ENCODE measurements around the gene LHB. TPM values are rescaled to one million over a fixed set of nuclear protein-coding genes. Genes with fewer than 3 reads are reported as not detected.
A peak's percentile ranks its signal among the peaks of the same experiment; 100 is the strongest.
"Not testable (repeated sequence)": the region's sequence is repeated elsewhere in the genome, so short reads cannot be mapped to it uniquely, and the experiment has no call there.

The LHB gene
- polyA plus RNA-seq, 1 donor = not detected

DNA sequence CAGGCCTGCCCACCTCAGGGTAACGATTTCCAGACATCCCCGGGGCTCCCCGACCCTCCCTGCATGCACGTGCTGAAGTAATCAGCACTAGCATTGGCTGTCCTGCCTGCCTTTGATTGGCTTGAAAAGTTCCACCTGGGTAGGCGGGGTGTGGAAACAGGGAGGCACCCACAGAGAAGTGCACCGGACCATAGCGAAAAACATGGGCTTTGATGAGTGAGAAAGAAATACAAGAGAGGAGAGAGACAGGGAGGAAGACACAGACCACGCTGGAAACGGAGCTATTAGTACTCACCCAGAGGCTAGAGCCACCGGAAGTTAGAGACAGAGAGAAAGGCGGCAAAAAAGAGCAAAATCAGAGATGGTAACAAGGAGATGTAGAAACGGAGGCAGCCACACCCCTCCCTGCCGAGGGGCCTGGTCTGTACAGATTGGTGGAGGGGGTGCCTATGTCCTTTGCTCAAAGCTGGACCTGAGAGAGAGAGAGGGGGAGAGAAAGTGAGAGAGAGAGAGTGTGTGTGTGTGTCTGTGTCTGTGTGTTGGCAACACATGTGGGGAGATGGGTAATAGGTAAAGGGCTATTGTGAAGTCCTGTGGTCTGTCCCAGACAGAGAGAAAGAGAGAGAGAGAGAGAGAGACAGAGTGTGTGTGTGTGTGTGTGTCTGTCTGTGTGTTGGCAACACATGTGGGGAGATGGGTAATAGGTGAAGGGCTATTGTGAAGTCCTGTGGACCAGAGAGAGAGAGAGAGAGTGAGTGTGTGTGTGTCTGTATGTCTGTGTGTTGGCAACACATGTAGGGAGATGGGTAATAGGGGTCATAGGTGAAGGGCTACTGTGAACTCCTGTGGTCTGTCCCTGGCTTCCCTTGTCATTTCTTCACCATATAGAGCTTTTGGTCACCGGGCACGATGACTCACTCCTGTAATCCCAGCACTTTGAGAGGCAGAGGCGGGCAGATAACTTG, 4.3 kb upstream of the LHB start:
- no peak overlapping the region for H3K27ac ChIP-seq (ENCODE audit: low read length)
- H3K27me3 ChIP-seq (ENCODE audit: control insufficient read depth, insufficient read depth, low read length) = peaks cover 44% of the 10 kb centered on the region
- no peak overlapping the region for H3K4me3 ChIP-seq (ENCODE audit: low read length)
- H3K4me1 ChIP-seq (ENCODE audit: control insufficient read depth, insufficient read depth, low read length) = peaks cover 15% of the 10 kb centered on the region
- H3K36me3 ChIP-seq (ENCODE audit: control insufficient read depth, insufficient read depth, low read length) = peaks cover 1% of the 10 kb centered on the region
- H3K9me3 ChIP-seq (ENCODE audit: control insufficient read depth, low read depth, low read length) = no peaks in the 10 kb centered on the region
- whole genome bisulfite sequencing (ENCODE audit: insufficient coverage, low lambda C conversion rate) = 30% methylated on average over 5 of the region's 16 CpGs
- DNase-seq = no peak

DNA sequence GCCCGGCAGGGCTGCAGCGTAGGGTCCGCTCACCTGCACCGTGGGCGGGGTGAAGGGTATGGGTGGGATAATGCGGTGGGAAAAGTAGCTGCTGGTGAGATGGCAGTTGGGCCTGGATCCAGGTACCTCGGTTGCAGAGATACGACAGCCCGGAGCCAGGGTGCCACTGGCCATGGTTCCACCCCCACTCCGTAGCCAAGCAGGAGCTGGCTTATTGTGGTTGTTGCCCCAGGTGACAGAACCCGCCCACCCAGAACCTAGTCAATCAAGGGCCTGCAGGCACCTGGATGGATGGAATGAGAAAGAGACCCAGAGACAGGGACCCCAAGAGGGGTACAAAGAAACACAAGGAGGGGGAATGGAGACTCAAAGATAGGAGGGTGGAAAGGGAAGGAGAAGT, 3.5 kb upstream of the LHB start:
- H3K9me3 ChIP-seq (ENCODE audit: control insufficient read depth, low read depth, low read length) = no peaks in the 10 kb centered on the region
- peaks cover 15% of the 10 kb centered on the region for H3K4me1 ChIP-seq (ENCODE audit: control insufficient read depth, insufficient read depth, low read length)
- H3K27me3 ChIP-seq (ENCODE audit: control insufficient read depth, insufficient read depth, low read length) = peaks cover 44% of the 10 kb centered on the region
- DNase-seq = no peak
- H3K27ac ChIP-seq (ENCODE audit: low read length) = no peak overlapping the region
- peaks cover 10% of the 10 kb centered on the region for H3K36me3 ChIP-seq (ENCODE audit: control insufficient read depth, insufficient read depth, low read length)
- H3K4me3 ChIP-seq (ENCODE audit: low read length) = no peak overlapping the region
- no CpG with 5 or more reads among the region's 11 CpGs for whole genome bisulfite sequencing (ENCODE audit: insufficient coverage, low lambda C conversion rate)

DNA sequence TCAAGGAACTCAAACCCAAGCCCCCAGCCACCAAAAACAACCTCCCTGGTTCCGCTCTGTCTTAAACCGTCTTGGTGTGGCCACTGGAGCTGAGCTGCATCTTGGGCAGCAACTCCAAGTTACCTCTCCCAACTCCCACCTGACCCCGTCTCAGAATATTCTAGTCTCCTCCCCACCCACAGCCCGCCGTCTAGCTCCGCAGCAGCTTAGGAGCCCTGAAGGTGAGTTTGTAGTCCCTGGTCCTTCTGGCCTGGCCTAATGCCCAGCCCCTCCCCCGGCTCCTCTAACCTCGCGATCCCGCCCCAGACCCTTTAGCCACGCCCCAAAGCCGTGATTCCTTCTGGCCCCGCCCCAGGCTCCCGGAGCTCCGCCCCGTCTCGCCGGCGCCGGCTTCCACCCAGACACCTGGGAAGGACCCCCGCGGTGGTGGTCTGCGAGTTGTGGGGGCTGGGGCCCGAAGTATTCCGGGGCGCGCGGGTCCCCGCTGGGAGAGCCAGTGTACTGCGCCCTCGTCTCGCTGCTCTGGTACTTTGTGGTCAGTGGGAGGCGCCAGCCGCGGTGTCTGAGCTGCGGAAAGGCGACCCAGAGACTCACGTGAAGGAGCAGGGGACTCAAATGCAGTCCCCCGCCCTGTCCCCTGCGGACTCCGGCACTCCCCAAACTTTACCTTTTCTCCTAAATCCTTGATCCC, 2.5 kb upstream of the LHB start:
- WGBS (ENCODE audit: insufficient coverage, low lambda C conversion rate) = no CpG with 5 or more reads among the region's 41 CpGs
- Histone ChIP-seq H3K4me1 (ENCODE audit: control insufficient read depth, insufficient read depth, low read length) (peaks cover 15% of the 10 kb centered on the region), H3K4me3 (ENCODE audit: low read length) (peak overlapping the region; percentile 18), H3K9me3 (ENCODE audit: control insufficient read depth, low read depth, low read length) (no peaks in the 10 kb centered on the region), H3K27ac (ENCODE audit: low read length) (no peak overlapping the region), H3K36me3 (ENCODE audit: control insufficient read depth, insufficient read depth, low read length) (peaks cover 19% of the 10 kb centered on the region), H3K27me3 (ENCODE audit: control insufficient read depth, insufficient read depth, low read length) (peaks cover 44% of the 10 kb centered on the region)
- DNase-seq = peak in 1 of 2 donors; percentile 39

DNA sequence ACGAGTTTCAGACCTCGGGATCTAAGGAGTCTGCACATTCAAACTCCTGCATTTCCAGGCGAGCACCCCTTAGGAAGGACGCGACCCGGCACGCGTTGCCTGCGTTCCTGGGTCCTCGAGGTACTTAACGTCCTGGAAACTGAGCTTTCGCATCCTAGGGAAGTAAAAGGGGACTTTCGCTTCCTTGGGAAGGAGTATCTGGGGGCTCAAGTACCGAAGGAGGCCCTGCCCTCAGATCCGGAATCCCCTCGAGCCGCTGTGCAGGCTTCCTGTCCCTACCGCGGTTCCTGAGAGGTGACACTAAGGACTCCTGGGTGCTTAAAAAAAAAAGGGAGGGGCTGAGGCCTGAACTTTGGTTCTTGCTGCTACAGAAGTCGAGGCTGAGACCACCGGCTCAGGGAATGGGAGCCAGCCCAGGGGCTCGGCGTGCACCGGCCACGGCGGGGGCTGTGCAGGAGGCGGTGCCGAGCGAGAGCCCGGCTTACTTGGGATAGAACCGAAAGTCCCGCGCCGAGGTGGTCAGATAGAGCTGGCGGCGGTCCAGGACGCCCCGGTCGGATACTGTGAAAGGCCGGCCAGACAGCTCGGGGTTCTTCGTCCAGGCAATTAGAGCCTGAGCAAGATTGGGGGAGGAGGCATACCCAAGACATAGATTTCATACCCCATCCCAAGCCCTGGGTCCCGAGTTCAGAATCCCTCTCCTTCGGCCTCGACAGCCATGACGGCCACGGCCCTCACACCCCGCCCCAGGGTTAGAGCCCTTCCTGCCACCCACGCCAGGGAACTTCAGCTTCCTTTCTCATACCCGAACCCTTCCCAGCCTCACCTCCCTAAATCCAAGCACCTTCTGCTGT, 1.7 kb upstream of the LHB start:
- no CpG with 5 or more reads among the region's 50 CpGs for WGBS (ENCODE audit: insufficient coverage, low lambda C conversion rate)
- H3K27me3 ChIP-seq (ENCODE audit: control insufficient read depth, insufficient read depth, low read length) = peaks cover 44% of the 10 kb centered on the region
- not testable (repeated sequence) for H3K27ac ChIP-seq (ENCODE audit: low read length); H3K9me3 ChIP-seq (ENCODE audit: control insufficient read depth, low read depth, low read length)
- peaks cover 15% of the 10 kb centered on the region for H3K4me1 ChIP-seq (ENCODE audit: control insufficient read depth, insufficient read depth, low read length)
- peak overlapping the region; percentile 26 for H3K4me3 ChIP-seq (ENCODE audit: low read length)
- H3K36me3 ChIP-seq (ENCODE audit: control insufficient read depth, insufficient read depth, low read length) = peaks cover 26% of the 10 kb centered on the region
- DNase-seq = peak in 1 of 2 donors; percentile 29

DNA sequence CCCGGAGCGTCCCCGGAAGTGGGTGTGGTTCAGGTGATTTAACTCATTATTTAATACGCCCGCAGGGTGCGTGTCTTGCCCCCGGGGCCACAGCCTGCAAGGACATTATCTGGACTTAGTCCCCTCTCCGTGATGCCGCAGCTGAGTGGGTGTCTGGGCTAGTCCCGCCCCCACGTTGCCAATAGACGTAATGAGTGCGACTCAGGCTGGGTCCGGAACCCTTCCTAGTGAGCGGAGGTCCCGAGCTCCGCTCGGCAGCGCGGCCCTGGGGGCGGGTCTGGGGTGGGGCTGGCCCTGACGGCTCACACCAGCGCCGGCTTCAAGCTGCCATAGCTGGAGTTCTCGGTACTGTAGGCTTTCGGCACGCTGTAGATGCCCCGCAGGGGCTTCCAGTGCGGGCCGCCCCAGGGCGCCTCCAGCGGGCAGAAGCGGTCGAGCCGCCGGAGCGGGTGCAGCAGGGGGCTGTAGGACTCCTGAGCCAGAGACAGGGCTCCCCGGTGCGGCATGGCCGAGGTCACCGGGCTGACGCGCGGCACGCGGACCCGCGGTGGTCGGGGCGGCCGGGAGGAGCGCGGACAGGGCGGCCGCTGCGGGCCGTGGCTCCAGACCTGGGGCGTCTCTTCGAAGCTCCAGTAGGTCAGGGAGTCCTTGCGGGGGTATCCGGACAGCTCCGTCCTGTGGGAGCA, 918 bp upstream of the LHB start:
- Histone ChIP-seq H3K4me1 (ENCODE audit: control insufficient read depth, insufficient read depth, low read length) (peaks cover 15% of the 10 kb centered on the region), H3K9me3 (ENCODE audit: control insufficient read depth, low read depth, low read length) (no peaks in the 10 kb centered on the region), H3K27ac (ENCODE audit: low read length) (no peak overlapping the region), H3K36me3 (ENCODE audit: control insufficient read depth, insufficient read depth, low read length) (peaks cover 30% of the 10 kb centered on the region), H3K27me3 (ENCODE audit: control insufficient read depth, insufficient read depth, low read length) (peaks cover 44% of the 10 kb centered on the region), H3K4me3 (ENCODE audit: low read length) (peak overlapping the region; percentile 44)
- no CpG with 5 or more reads among the region's 62 CpGs for WGBS (ENCODE audit: insufficient coverage, low lambda C conversion rate)
- peak; percentile 42 to 77 for DNase-seq

DNA sequence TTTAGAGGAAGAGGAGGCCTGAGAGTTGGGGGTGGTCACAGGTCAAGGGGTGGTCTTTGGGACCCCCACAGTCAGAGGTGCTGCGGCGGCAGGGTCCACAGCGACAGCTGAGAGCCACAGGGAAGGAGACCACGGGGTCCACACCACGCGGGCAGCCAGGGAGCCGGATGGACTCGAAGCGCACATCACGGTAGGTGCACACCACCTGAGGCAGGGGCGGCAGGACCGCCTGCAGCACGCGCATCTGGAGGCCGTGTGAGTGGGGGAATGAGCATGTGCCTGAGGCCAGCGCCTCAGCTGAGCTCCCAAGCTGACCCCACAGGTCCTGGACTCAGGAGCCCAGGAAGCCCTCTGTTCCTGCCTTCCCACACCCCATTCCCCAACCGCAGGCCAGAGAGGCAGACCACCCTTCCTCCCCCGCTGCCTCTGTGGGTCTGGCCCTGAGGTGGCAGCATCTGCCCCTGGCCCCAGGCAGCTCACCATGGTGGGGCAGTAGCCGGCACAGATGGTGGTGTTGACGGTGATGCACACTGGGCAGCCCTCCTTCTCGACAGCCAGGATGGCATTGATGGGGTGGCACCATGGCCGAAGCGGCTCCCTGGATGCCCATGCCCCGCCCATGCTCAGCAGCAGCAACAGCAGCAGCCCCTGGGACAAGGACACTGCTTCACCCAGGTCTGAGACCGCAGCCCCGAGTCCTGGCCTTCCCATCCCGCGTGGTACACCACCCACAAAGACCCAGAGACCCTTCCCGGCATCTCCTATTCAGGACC, 638 bp downstream of the LHB start:
- no CpG with 5 or more reads among the region's 29 CpGs for WGBS (ENCODE audit: insufficient coverage, low lambda C conversion rate)

DNA sequence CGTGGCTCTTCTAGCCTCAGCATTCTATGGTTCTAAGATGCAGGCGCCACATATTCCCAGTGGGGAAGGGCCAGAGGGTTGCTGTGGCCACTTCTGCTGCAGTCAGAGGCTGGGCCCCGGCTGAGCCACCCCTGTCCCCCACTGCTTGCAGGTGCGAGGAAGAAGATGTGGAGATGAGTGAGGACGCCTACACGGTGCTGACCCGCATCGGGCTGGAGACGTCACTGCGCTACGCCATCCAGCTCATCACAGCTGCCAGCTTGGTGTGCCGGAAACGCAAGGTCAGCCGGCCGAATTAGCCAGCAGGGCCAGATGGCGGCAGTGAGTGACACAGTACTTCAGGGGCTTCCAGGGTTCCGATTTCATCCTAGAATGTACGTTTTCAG, 2.0 kb downstream of the LHB start:
- H3K9me3 ChIP-seq (ENCODE audit: control insufficient read depth, low read depth, low read length) = no peaks in the 10 kb centered on the region
- DNase-seq = no peak
- peaks cover 52% of the 10 kb centered on the region for H3K36me3 ChIP-seq (ENCODE audit: control insufficient read depth, insufficient read depth, low read length)
- no peak overlapping the region for H3K27ac ChIP-seq (ENCODE audit: low read length)
- H3K4me3 ChIP-seq (ENCODE audit: low read length) = no peak overlapping the region
- no CpG with 5 or more reads among the region's 18 CpGs for WGBS (ENCODE audit: insufficient coverage, low lambda C conversion rate)
- H3K27me3 ChIP-seq (ENCODE audit: control insufficient read depth, insufficient read depth, low read length) = peaks cover 18% of the 10 kb centered on the region
- H3K4me1 ChIP-seq (ENCODE audit: control insufficient read depth, insufficient read depth, low read length) = peaks cover 15% of the 10 kb centered on the region

More for the DNA sequence above, 638 bp downstream of the LHB start:
- Histone ChIP-seq H3K27ac (ENCODE audit: low read length) (no peak overlapping the region), H3K36me3 (ENCODE audit: control insufficient read depth, insufficient read depth, low read length) (peaks cover 39% of the 10 kb centered on the region), H3K27me3 (ENCODE audit: control insufficient read depth, insufficient read depth, low read length) (peaks cover 32% of the 10 kb centered on the region), H3K9me3 (ENCODE audit: control insufficient read depth, low read depth, low read length) (no peaks in the 10 kb centered on the region), H3K4me3 (ENCODE audit: low read length) (no peak overlapping the region), H3K4me1 (ENCODE audit: control insufficient read depth, insufficient read depth, low read length) (peaks cover 15% of the 10 kb centered on the region)
- DNase-seq = no peak

DNA sequence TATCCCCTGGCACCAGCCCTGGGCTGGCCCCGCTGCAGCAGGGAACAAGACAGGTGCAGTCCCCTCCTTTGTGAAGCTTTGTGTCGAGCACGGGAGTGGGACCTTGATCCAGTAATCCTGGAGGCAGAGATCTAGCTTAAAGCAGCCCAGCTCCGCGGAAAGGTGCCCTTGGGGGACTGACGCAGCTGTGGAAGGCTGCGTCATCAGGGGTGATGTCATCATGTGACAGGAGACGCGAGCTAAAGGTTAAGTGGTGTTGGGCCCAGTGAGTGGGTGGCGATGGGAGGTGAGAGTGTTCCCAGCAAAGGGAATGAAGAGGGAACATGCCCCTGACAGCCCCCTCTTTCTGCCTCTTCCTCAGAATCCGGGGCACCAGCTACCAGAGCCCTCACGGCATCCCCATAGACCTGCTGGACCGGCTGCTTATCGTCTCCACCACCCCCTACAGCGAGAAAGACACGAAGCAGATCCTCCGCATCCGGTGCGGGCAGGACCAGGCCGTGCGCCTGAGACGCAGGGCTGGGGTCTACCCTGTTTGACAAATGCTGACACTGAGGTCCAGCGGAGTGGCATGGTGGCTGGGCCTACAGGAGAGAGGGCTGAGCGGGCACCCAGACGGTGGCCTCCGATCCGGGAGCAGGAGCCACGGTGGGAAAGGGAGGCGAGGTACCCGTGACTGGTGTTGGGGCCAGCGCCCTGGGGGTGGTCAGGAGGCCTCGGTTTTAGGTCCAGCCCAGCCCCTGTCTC, 2.6 kb downstream of the LHB start:
- no peak overlapping the region for H3K4me3 ChIP-seq (ENCODE audit: low read length)
- peaks cover 58% of the 10 kb centered on the region for H3K36me3 ChIP-seq (ENCODE audit: control insufficient read depth, insufficient read depth, low read length)
- H3K9me3 ChIP-seq (ENCODE audit: control insufficient read depth, low read depth, low read length) = no peaks in the 10 kb centered on the region
- H3K27ac ChIP-seq (ENCODE audit: low read length) = no peak overlapping the region
- H3K4me1 ChIP-seq (ENCODE audit: control insufficient read depth, insufficient read depth, low read length) = peaks cover 12% of the 10 kb centered on the region
- H3K27me3 ChIP-seq (ENCODE audit: control insufficient read depth, insufficient read depth, low read length) = peaks cover 12% of the 10 kb centered on the region
- WGBS (ENCODE audit: insufficient coverage, low lambda C conversion rate) = no CpG with 5 or more reads among the region's 32 CpGs
- no peak for DNase-seq

DNA sequence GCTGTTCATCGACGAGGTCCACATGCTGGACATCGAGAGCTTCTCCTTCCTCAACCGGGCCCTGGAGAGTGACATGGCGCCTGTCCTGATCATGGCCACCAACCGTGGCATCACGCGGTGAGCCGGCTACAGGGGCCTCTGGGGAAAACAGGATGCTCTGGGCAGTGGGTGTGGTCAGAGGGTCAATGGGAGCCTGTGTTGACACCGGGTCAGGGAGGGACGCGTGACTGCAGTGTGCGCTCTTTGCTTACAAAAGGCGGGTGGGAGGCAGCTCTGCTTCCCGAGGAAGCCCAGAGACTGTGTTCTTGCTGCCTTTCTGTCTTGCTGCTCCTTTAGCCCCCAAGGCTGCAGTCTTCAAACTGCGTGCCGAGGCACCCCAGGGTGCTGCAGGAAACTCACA, 5.7 kb downstream of the LHB start:
- no CpG with 5 or more reads among the region's 17 CpGs for WGBS (ENCODE audit: insufficient coverage, low lambda C conversion rate)
- no peak overlapping the region for H3K4me3 ChIP-seq (ENCODE audit: low read length)
- no peak overlapping the region for H3K27ac ChIP-seq (ENCODE audit: low read length)
- no peaks in the 10 kb centered on the region for H3K4me1 ChIP-seq (ENCODE audit: control insufficient read depth, insufficient read depth, low read length)
- no peaks in the 10 kb centered on the region for H3K27me3 ChIP-seq (ENCODE audit: control insufficient read depth, insufficient read depth, low read length)
- no peak for DNase-seq
- H3K36me3 ChIP-seq (ENCODE audit: control insufficient read depth, insufficient read depth, low read length) = peaks cover 70% of the 10 kb centered on the region
- no peaks in the 10 kb centered on the region for H3K9me3 ChIP-seq (ENCODE audit: control insufficient read depth, low read depth, low read length)

Measured in large intestine (tissue), 3 donors.